Embryonic facial prominence (tissue), 1 donor: ENCODE measurements around the gene NPY2R.

Experiments
- DNase-seq: peaks from one replicate; pipeline ENCODE4 v3.0.0-alpha.2; 2016; ENCODE audit errors: extremely low spot score

The NPY2R gene

DNA sequence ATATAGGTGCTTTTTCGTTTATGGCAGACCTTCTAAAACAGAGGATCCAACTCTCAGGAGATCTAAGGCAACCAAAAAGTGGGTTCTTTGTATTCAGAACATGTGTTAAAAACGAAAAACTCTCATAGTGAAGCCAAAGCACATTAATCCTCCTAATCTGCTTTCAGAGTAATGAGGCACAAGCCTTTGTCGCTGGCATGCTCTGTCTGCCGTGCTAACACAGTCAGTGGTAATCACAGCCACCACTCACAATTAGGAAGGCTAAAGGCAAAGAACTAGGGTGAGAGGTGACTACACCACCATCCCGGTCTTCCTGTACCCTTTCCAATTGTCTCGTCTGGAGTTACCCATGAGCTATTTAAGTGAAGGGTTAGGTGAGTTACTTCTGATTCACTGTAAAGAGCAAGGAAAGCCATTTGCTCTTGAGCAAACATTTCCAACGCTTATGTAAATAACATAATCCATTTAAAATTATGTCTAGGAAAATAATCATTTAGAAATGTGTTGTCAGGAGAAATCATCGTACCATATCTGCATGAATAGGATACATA is 40.7 kb downstream of the NPY2R start:
- DNase-seq, result no peak

DNA sequence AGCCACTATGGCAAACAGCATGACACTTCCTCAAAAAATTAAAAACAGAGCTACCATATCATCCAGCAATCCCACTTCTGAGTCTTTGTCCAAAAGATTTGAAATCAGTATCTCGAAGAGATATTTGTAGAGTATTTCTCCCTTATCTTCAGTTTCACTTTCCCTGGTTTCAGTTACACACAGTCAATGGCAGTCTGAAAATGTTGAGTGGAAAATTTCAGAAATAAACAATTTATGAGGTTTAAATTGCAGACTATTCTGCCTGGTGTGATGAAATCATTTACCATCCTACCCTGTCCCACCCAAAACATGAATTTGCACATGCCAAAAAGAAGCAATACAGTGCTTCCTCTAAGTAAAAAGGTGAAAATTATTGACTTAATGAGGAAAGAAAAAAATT is 43.9 kb downstream of the NPY2R start:
- DNase-seq, result no peak

DNA sequence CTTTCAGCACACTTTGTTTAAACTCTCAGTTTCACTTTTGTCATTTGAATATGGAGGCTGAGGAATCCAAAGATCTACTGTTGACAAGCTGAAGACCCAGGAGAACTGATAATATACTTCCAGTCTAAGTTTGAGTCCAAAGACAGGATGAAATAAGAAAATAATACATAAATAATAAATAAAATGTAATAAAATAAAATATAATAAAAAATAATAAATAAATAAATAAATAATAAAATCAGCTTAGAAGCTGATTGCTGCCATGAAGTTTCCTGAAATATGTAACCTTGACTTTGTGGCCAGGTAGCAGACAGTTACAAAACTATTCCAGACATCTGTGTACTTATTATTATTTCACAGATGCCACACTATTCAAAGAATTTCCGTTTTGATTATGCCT is 55.0 kb downstream of the NPY2R start:
- DNase-seq, result no peak

DNA sequence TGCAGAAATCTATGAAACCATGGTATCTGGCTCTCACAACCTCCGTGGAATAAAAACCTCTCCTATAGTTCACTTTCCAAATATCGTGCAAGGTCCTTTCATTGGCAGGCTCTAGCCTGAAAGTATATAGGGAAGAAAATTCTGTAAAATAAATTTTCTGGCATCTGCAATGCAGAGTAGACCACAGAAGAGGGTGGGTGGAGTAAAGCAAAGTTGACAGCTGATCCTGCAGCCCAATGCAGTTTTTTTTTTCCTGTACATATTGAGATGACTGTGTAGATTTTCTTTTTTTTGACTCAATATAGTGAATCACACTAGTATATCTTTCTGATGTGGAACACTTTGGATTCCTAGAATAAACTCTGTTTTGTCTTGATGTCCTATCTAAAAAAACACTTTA is 56.7 kb downstream of the NPY2R start:
- DNase-seq, result no peak
